ENCODE measurements around the gene TP63.

Gene TP63

DNA sequence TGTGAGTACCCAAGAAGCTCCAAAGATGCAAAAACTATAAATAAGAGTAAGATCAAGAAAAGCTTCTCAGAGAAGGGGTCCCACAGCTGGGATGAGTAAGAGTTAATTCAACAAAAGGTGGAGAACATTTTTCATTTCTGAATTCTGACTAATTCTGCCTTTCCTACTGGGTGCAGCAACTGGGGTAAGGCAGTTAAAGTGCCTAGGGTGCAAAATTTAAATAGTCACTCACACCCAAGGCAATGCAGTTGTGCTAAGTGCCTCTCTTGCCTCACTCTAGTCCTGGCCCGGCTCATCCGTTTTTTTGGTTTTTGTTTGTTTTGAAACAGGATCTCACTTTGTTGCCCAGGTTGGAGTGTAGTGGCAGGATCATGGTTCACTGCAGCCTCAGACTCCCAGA is 240.2 kb downstream of the TP63 start:
- Histone ChIP-seq H3K79me1 (ENCODE audit: low read length) (no peaks in the 10 kb centered on the region), H3K14ac (ENCODE audit: low read length) (no peak overlapping the region), H4K12ac (ENCODE audit: low read depth, low read length) (no peak overlapping the region), H2BK120ac (ENCODE audit: insufficient read depth, low read length, poor library complexity) (no peak overlapping the region), H3K9ac (ENCODE audit: low read length) (no peak overlapping the region), H3K4me1 (ENCODE audit: control insufficient read depth in 1 of 2, insufficient read depth in 2 of 2, low read length in 2 of 2) (peaks cover 0 to 3% of the 10 kb centered on the region in 2 experiments), H3K27ac (ENCODE audit: low read depth, low read length) (no peak overlapping the region), H3K4ac (ENCODE audit: low read depth, low read length) (no peak overlapping the region), H2AK5ac (ENCODE audit: low read length) (no peak overlapping the region), H3K23ac (ENCODE audit: low read length) (no peak overlapping the region), H2BK12ac (ENCODE audit: low read length) (no peak overlapping the region), H2BK5ac (ENCODE audit: low read depth, low read length, poor library complexity) (no peak overlapping the region), H3K27me3 (ENCODE audit: insufficient read depth, low read length) (no peaks in the 10 kb centered on the region), H3K4me2 (ENCODE audit: low read length) (no peak overlapping the region), H4K91ac (ENCODE audit: low read depth, low read length) (no peak overlapping the region), H3K9me3 (ENCODE audit: insufficient read depth, low read depth, low read length) (no peaks in the 10 kb centered on the region), H2AFZ (ENCODE audit: insufficient read depth, low read length, poor library complexity) (no peak overlapping the region), H3K18ac (ENCODE audit: low read length) (no peak overlapping the region), H4K8ac (ENCODE audit: low read depth, low read length) (no peak overlapping the region), H3K79me2 (ENCODE audit: control insufficient read depth, insufficient read depth, low read length, poor library complexity) (no peaks in the 10 kb centered on the region), H3K4me3 (ENCODE audit: low read depth, low read length) (no peak overlapping the region), H3K36me3 (ENCODE audit: control insufficient read depth in 1 of 2, insufficient read depth in 2 of 2, low read length in 2 of 2) (peaks cover 5 to 12% of the 10 kb centered on the region in 2 experiments)
- DNase-seq, result no peak
- WGBS (ENCODE audit: extremely low coverage, insufficient coverage, insufficient read length), result no CpG with 5 or more reads among the region's 2 CpGs

DNA sequence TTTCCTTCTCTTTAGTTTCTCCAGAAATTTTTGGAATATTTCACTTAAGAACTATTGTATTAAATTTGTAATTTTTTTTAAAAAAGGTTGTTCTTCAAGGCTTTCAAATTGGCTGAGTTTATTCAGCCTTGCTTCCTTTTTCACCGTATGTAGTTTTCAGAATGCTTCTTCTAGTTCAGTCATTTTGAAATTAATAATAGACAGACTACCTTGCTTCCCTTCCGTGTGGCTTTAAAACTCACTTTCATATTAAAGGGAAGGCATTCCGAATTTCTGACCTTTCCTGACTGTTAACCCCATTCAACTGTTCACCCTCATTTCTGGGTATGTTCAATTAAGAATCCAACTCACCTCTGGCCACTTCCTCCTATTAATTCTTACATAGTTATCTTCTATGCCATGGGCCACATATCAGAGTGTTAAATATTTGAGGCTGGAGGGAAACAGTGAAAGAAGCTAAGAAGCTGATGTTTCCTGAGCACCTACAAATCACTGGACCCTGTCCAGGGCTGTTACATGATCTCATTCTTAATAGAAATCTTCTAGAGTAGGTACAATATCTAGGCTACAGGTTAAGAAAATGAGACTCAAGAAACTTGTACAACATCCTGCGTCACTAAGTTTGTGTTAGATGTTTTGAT is 252.0 kb downstream of the TP63 start:
- Histone ChIP-seq H4K8ac (ENCODE audit: low read depth, low read length) (no peak overlapping the region), H3K14ac (ENCODE audit: low read length) (no peak overlapping the region), H3K23ac (ENCODE audit: low read length) (no peak overlapping the region), H2BK120ac (ENCODE audit: insufficient read depth, low read length, poor library complexity) (no peak overlapping the region), H2BK5ac (ENCODE audit: low read depth, low read length, poor library complexity) (no peak overlapping the region), H3K79me2 (ENCODE audit: control insufficient read depth, insufficient read depth, low read length, poor library complexity) (no peaks in the 10 kb centered on the region), H3K4me1 (ENCODE audit: control insufficient read depth in 1 of 2, insufficient read depth in 2 of 2, low read length in 2 of 2) (no peaks in the 10 kb centered on the region), H3K4ac (ENCODE audit: low read depth, low read length) (no peak overlapping the region), H3K27ac (ENCODE audit: low read depth, low read length) (no peak overlapping the region), H3K27me3 (ENCODE audit: insufficient read depth, low read length) (no peaks in the 10 kb centered on the region), H3K4me3 (ENCODE audit: low read depth, low read length) (no peak overlapping the region), H3K4me2 (ENCODE audit: low read length) (no peak overlapping the region), H3K36me3 (ENCODE audit: control insufficient read depth in 1 of 2, insufficient read depth in 2 of 2, low read length in 2 of 2) (no peaks in the 10 kb centered on the region), H2AFZ (ENCODE audit: insufficient read depth, low read length, poor library complexity) (no peak overlapping the region), H2AK5ac (ENCODE audit: low read length) (no peak overlapping the region), H4K12ac (ENCODE audit: low read depth, low read length) (no peak overlapping the region), H3K9me3 (ENCODE audit: insufficient read depth, low read depth, low read length) (no peaks in the 10 kb centered on the region), H4K91ac (ENCODE audit: low read depth, low read length) (no peak overlapping the region), H3K79me1 (ENCODE audit: low read length) (no peaks in the 10 kb centered on the region), H3K18ac (ENCODE audit: low read length) (no peak overlapping the region), H3K9ac (ENCODE audit: low read length) (no peak overlapping the region), H2BK12ac (ENCODE audit: low read length) (no peak overlapping the region)
- DNase-seq, result no peak
- WGBS (ENCODE audit: extremely low coverage, insufficient coverage, insufficient read length), result no CpG with 5 or more reads among the region's 4 CpGs

DNA sequence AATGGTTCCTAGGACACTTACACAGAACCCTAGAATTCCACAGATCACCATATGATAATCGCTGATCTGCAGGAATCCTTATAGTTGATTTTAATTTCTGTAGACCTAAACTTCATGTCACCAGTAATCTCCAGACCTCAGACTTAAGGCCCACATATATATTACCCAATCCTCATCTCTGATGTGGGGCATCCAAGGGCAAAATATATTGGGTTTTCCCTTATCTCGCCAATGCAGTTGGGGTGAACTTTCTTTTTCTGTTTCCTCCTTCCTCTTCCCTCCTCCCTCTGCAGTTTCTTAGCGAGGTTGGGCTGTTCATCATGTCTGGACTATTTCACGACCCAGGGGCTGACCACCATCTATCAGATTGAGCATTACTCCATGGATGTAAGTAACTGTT is 259.3 kb downstream of the TP63 start:
- H3K79me1 ChIP-seq (ENCODE audit: low read length), result no peaks in the 10 kb centered on the region
- no peak overlapping the region for H3K18ac ChIP-seq (ENCODE audit: low read length)
- no peaks in the 10 kb centered on the region for H3K4me1 ChIP-seq (ENCODE audit: control insufficient read depth in 1 of 2, insufficient read depth in 2 of 2, low read length in 2 of 2)
- no peak overlapping the region for H2BK5ac ChIP-seq (ENCODE audit: low read depth, low read length, poor library complexity)
- H3K27ac ChIP-seq (ENCODE audit: low read depth, low read length), result no peak overlapping the region
- H2BK120ac ChIP-seq (ENCODE audit: insufficient read depth, low read length, poor library complexity), result no peak overlapping the region
- no peak overlapping the region for H3K4ac ChIP-seq (ENCODE audit: low read depth, low read length)
- H2AFZ ChIP-seq (ENCODE audit: insufficient read depth, low read length, poor library complexity), result no peak overlapping the region
- peaks cover 10% of the 10 kb centered on the region in 2 experiments for H3K36me3 ChIP-seq (ENCODE audit: control insufficient read depth in 1 of 2, insufficient read depth in 2 of 2, low read length in 2 of 2)
- H2AK5ac ChIP-seq (ENCODE audit: low read length), result no peak overlapping the region
- H3K4me3 ChIP-seq (ENCODE audit: low read depth, low read length), result no peak overlapping the region
- H3K27me3 ChIP-seq (ENCODE audit: insufficient read depth, low read length), result no peaks in the 10 kb centered on the region
- no peaks in the 10 kb centered on the region for H3K9me3 ChIP-seq (ENCODE audit: insufficient read depth, low read depth, low read length)
- no peak overlapping the region for H4K91ac ChIP-seq (ENCODE audit: low read depth, low read length)
- no peak overlapping the region for H4K8ac ChIP-seq (ENCODE audit: low read depth, low read length)
- H3K14ac ChIP-seq (ENCODE audit: low read length), result no peak overlapping the region
- no peak overlapping the region for H3K23ac ChIP-seq (ENCODE audit: low read length)
- no peak overlapping the region for H3K4me2 ChIP-seq (ENCODE audit: low read length)
- H3K9ac ChIP-seq (ENCODE audit: low read length), result no peak overlapping the region
- H2BK12ac ChIP-seq (ENCODE audit: low read length), result no peak overlapping the region
- H4K12ac ChIP-seq (ENCODE audit: low read depth, low read length), result no peak overlapping the region
- no CpG with 5 or more reads among the region's 4 CpGs for WGBS (ENCODE audit: extremely low coverage, insufficient coverage, insufficient read length)
- H3K79me2 ChIP-seq (ENCODE audit: control insufficient read depth, insufficient read depth, low read length, poor library complexity), result no peaks in the 10 kb centered on the region
- DNase-seq, result no peak

DNA sequence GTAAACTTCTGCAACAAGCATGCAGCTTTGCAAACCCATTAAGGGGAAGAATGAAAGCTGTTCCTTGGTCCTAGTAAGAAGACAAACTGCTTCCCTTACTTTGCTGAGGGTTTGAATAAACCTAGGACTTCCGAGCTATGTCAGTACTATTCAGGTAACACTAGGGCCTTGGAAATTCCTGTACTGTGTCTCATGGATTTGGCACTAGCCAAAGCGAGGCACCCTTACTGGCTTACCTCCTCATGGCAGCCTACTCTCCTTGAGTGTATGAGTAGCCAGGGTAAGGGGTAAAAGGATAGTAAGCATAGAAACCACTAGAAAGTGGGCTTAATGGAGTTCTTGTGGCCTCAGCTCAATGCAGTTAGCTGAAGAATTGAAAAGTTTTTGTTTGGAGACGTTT is 265.3 kb downstream of the TP63 start:
- H2BK120ac ChIP-seq (ENCODE audit: insufficient read depth, low read length, poor library complexity), result no peak overlapping the region
- no peaks in the 10 kb centered on the region for H3K4me1 ChIP-seq (ENCODE audit: control insufficient read depth in 1 of 2, insufficient read depth in 2 of 2, low read length in 2 of 2)
- H3K79me2 ChIP-seq (ENCODE audit: control insufficient read depth, insufficient read depth, low read length, poor library complexity), result no peaks in the 10 kb centered on the region
- no peak overlapping the region for H3K9ac ChIP-seq (ENCODE audit: low read length)
- peak in 1 of 2 donors; percentile 48 for DNase-seq
- no peak overlapping the region for H3K4ac ChIP-seq (ENCODE audit: low read depth, low read length)
- no peak overlapping the region for H3K14ac ChIP-seq (ENCODE audit: low read length)
- H2AK5ac ChIP-seq (ENCODE audit: low read length), result no peak overlapping the region
- no peak overlapping the region for H3K4me3 ChIP-seq (ENCODE audit: low read depth, low read length)
- H4K91ac ChIP-seq (ENCODE audit: low read depth, low read length), result no peak overlapping the region
- no peak overlapping the region for H4K12ac ChIP-seq (ENCODE audit: low read depth, low read length)
- H2BK5ac ChIP-seq (ENCODE audit: low read depth, low read length, poor library complexity), result no peak overlapping the region
- no peaks in the 10 kb centered on the region for H3K9me3 ChIP-seq (ENCODE audit: insufficient read depth, low read depth, low read length)
- no peak overlapping the region for H3K27ac ChIP-seq (ENCODE audit: low read depth, low read length)
- no peak overlapping the region for H3K18ac ChIP-seq (ENCODE audit: low read length)
- H4K8ac ChIP-seq (ENCODE audit: low read depth, low read length), result no peak overlapping the region
- H3K79me1 ChIP-seq (ENCODE audit: low read length), result no peaks in the 10 kb centered on the region
- no CpG with 5 or more reads among the region's 3 CpGs for WGBS (ENCODE audit: extremely low coverage, insufficient coverage, insufficient read length)
- no peaks in the 10 kb centered on the region for H3K27me3 ChIP-seq (ENCODE audit: insufficient read depth, low read length)
- no peak overlapping the region for H3K4me2 ChIP-seq (ENCODE audit: low read length)
- H3K36me3 ChIP-seq (ENCODE audit: control insufficient read depth in 1 of 2, insufficient read depth in 2 of 2, low read length in 2 of 2), result peaks cover 7% of the 10 kb centered on the region in 2 experiments
- H2BK12ac ChIP-seq (ENCODE audit: low read length), result no peak overlapping the region
- H2AFZ ChIP-seq (ENCODE audit: insufficient read depth, low read length, poor library complexity), result no peak overlapping the region
- no peak overlapping the region for H3K23ac ChIP-seq (ENCODE audit: low read length)

Measured in trophoblast cell (in vitro differentiated cells and primary cell).